KOPT-K1 (cell line): Measurements from ENCODE around the gene ZNF75A.

Source experiments
- H3K27ac ChIP-seq: fragments of 200-600 bp; sonication (generic); 2 replicates; pipeline ENCODE4 v1.5.1; 2016; ENCODE audit warnings: antibody characterized with exemption, mild to moderate bottlenecking, low read depth, low read length; ENCODE audit not compliant: poor library complexity, severe bottlenecking
- H3K36me3 ChIP-seq: fragments of 200-600 bp; sonication (generic); 2 replicates; pipeline ENCODE4 v1.5.1; 2017; ENCODE audit warnings: antibody characterized with exemption, mild to moderate bottlenecking, low read length, moderate library complexity; ENCODE audit not compliant: insufficient read depth
- H3K9me3 ChIP-seq: fragments of 200-600 bp; sonication (generic); 2 replicates; pipeline ENCODE4 v1.5.1; 2017; ENCODE audit warnings: antibody characterized with exemption, low read length, mild to moderate bottlenecking; ENCODE audit not compliant: insufficient read depth, poor library complexity, severe bottlenecking

Gene ZNF75A

GRCh38 chr16:3321816-3322215 is 16.5 kb downstream of the ZNF75A start:
- Histone ChIP-seq H3K27ac (no peak overlapping the region), H3K36me3 (peaks cover 21% of the 10 kb centered on the region), H3K9me3 (peaks cover 58% of the 10 kb centered on the region)

GRCh38 chr16:3327514-3327913 is 22.2 kb downstream of the ZNF75A start:
- Histone ChIP-seq H3K36me3 (no peaks in the 10 kb centered on the region), H3K9me3 (peaks cover 2% of the 10 kb centered on the region), H3K27ac (no peak overlapping the region)

GRCh38 chr16:3328104-3328503 is 22.8 kb downstream of the ZNF75A start:
- Histone ChIP-seq H3K36me3 (no peaks in the 10 kb centered on the region), H3K27ac (no peak overlapping the region), H3K9me3 (no peaks in the 10 kb centered on the region)

- Histone ChIP-seq H3K27ac (no peak overlapping the region), H3K36me3 (no peaks in the 10 kb centered on the region), H3K9me3 (no peaks in the 10 kb centered on the region)
Measured at GRCh38 chr16:3328643-3329042, 23.3 kb downstream of the ZNF75A start.

GRCh38 chr16:3346041-3346440 is 40.7 kb downstream of the ZNF75A start:
- H3K27ac ChIP-seq: no peak overlapping the region
- H3K9me3 ChIP-seq: no peaks in the 10 kb centered on the region
- H3K36me3 ChIP-seq: no peaks in the 10 kb centered on the region

- Histone ChIP-seq H3K27ac (no peak overlapping the region), H3K9me3 (no peaks in the 10 kb centered on the region), H3K36me3 (no peaks in the 10 kb centered on the region)
Measured at GRCh38 chr16:3347586-3347985, 42.3 kb downstream of the ZNF75A start.

- no peaks in the 10 kb centered on the region for H3K36me3 ChIP-seq
- no peaks in the 10 kb centered on the region for H3K9me3 ChIP-seq
- no peak overlapping the region for H3K27ac ChIP-seq
Measured at GRCh38 chr16:3348547-3349167, 43.4 kb downstream of the ZNF75A start.

- no peak overlapping the region for H3K27ac ChIP-seq
Measured at GRCh38 chr16:3349175-3349574, 43.9 kb downstream of the ZNF75A start.

GRCh38 chr16:3355589-3355988 is 50.3 kb downstream of the ZNF75A start, which contains the start of gene OR2C1:
Gene OR2C1 (plus strand): TSS chr16:3355889. CDS start chr16:3355941, 52 bp downstream.
- Histone ChIP-seq H3K27ac (no peak within 1 kb of the TSS), H3K9me3 (peaks cover 6% of the 10 kb centered on the region), H3K36me3 (no peaks in the 10 kb centered on the region)

More at GRCh38 chr16:3349175-3349574, 43.9 kb downstream of the ZNF75A start:
- Histone ChIP-seq H3K36me3 (no peaks in the 10 kb centered on the region), H3K9me3 (no peaks in the 10 kb centered on the region)

- no peak overlapping the region for H3K27ac ChIP-seq
- no peaks in the 10 kb centered on the region for H3K36me3 ChIP-seq
- peaks cover 6% of the 10 kb centered on the region for H3K9me3 ChIP-seq
Measured at GRCh38 chr16:3356118-3356517, 50.8 kb downstream of the ZNF75A start.

- Histone ChIP-seq H3K9me3 (peaks cover 6% of the 10 kb centered on the region), H3K36me3 (no peaks in the 10 kb centered on the region), H3K27ac (no peak overlapping the region)
Measured at GRCh38 chr16:3358871-3359270, 53.6 kb downstream of the ZNF75A start.

GRCh38 chr16:3362931-3363330 is 57.6 kb downstream of the ZNF75A start:
- Histone ChIP-seq H3K27ac (no peak overlapping the region), H3K9me3 (peaks cover 12% of the 10 kb centered on the region), H3K36me3 (no peaks in the 10 kb centered on the region)

- H3K27ac ChIP-seq: no peak overlapping the region
- H3K9me3 ChIP-seq: peaks cover 12% of the 10 kb centered on the region
- H3K36me3 ChIP-seq: no peaks in the 10 kb centered on the region
Measured at GRCh38 chr16:3363793-3364192, 58.5 kb downstream of the ZNF75A start.

- H3K27ac ChIP-seq: no peak overlapping the region
- no peaks in the 10 kb centered on the region for H3K36me3 ChIP-seq
- peaks cover 12% of the 10 kb centered on the region for H3K9me3 ChIP-seq
Measured at GRCh38 chr16:3364774-3365427, 59.6 kb downstream of the ZNF75A start.
